Measurements from ENCODE around the gene HBD. TPM values are rescaled to one million over a fixed set of nuclear protein-coding genes. Genes with fewer than 3 reads are reported as not detected.

Gene HBD
- total and polyA plus RNA-seq, 2 experiments from 2014 or later: 2.8 TPM; not detected in 1

DNA sequence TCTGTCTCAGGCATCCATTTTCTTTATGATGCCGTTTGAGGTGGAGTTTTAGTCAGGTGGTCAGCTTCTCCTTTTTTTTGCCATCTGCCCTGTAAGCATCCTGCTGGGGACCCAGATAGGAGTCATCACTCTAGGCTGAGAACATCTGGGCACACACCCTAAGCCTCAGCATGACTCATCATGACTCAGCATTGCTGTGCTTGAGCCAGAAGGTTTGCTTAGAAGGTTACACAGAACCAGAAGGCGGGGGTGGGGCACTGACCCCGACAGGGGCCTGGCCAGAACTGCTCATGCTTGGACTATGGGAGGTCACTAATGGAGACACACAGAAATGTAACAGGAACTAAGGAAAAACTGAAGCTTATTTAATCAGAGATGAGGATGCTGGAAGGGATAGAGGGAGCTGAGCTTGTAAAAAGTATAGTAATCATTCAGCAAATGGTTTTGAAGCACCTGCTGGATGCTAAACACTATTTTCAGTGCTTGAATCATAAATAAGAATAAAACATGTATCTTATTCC lies 46.4 kb upstream of the HBD start:
- H3K27ac ChIP-seq: no peak overlapping the region
- H3K36me3 ChIP-seq: no peaks in the 10 kb centered on the region
- no peaks in the 10 kb centered on the region for H3K27me3 ChIP-seq
- no peaks in the 10 kb centered on the region for H3K9me3 ChIP-seq (ENCODE audit: low read depth)
- H3K4me1 ChIP-seq (ENCODE audit: low read depth): no peaks in the 10 kb centered on the region
- TF ChIP-seq, protein P1, sequence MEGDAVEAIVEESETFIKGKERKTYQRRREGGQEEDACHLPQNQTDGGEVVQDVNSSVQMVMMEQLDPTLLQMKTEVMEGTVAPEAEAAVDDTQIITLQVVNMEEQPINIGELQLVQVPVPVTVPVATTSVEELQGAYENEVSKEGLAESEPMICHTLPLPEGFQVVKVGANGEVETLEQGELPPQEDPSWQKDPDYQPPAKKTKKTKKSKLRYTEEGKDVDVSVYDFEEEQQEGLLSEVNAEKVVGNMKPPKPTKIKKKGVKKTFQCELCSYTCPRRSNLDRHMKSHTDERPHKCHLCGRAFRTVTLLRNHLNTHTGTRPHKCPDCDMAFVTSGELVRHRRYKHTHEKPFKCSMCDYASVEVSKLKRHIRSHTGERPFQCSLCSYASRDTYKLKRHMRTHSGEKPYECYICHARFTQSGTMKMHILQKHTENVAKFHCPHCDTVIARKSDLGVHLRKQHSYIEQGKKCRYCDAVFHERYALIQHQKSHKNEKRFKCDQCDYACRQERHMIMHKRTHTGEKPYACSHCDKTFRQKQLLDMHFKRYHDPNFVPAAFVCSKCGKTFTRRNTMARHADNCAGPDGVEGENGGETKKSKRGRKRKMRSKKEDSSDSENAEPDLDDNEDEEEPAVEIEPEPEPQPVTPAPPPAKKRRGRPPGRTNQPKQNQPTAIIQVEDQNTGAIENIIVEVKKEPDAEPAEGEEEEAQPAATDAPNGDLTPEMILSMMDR (IDR thresholded peaks at IDR 0.05; ENCODE audit: low read depth, low read length): no peak
- H3K4me3 ChIP-seq: no peak overlapping the region
- DNase-seq (ENCODE audit: low read depth in 1 of 2, low spot score in 1 of 2): peak; percentile 11 to 96

DNA sequence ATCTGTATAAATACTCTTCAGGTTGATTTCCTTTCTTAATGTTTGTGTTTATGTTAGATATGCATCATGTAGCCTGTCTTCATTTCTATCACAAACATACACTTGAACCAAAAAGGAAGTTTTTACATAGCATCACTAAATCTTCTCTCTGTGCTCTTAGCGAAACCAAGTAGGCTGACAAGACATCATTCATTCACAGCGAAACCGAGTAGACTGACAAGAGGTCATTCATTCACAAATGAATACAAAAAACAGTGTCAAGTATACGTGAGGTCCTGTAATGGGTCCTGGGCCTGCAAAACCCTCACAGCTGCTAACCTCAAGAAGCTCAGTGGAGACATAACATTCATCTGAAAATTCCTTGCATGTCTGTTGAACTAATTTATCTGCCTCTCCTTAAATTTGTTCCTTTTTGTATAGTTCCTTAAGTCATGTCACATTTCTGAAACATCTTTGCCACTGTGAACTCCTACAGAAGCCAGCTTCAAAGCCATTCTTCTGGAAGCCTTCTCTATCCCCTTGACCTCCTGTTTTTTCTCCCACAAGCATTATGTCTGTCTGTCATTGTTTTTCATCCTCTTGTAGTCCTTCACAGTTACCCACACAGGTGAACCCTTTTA lies 45.3 kb upstream of the HBD start:
- no peaks in the 10 kb centered on the region for H3K9me3 ChIP-seq (ENCODE audit: low read depth)
- no peak overlapping the region for H3K27ac ChIP-seq
- H3K27me3 ChIP-seq: no peaks in the 10 kb centered on the region
- DNase-seq (ENCODE audit: low read depth in 1 of 2, low spot score in 1 of 2): no peak
- H3K4me1 ChIP-seq (ENCODE audit: low read depth): no peaks in the 10 kb centered on the region
- TF ChIP-seq, protein P1 (IDR thresholded peaks at IDR 0.05; ENCODE audit: low read depth, low read length): no peak
- no peaks in the 10 kb centered on the region for H3K36me3 ChIP-seq
- no peak overlapping the region for H3K4me3 ChIP-seq

DNA sequence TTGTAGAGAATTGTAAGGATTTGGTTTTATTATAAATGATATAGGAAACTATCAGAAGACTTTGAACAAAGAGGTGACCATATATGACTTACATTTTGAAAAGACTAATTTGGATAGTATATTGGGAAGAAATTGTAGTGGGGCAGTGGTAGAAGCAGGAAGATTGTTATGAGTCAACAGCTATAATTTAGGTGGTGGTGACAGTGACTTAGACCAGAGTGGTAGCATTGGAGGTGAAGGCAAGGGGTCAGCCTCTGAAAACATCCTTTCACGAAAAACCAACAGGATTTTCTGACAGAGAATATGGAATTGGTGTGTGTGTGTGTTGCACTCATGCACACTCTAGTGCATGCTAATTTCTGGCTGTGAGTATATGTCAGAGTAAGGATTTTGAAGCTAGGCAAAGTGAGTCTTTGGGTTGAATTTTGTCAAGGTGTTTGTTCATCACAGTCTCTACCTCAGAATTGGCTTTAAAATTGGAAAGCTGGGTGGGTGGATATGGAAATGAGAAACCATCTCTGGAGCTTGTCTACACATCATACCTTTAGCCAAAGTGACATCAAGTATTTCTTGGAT lies 43.6 kb upstream of the HBD start:
- no peak overlapping the region for H3K4me3 ChIP-seq
- no peaks in the 10 kb centered on the region for H3K9me3 ChIP-seq (ENCODE audit: low read depth)
- H3K27me3 ChIP-seq: no peaks in the 10 kb centered on the region
- no peak for DNase-seq (ENCODE audit: low read depth in 1 of 2, low spot score in 1 of 2)
- TF ChIP-seq, protein P1 (IDR thresholded peaks at IDR 0.05; ENCODE audit: low read depth, low read length): no peak
- H3K4me1 ChIP-seq (ENCODE audit: low read depth): no peaks in the 10 kb centered on the region
- no peak overlapping the region for H3K27ac ChIP-seq
- H3K36me3 ChIP-seq: no peaks in the 10 kb centered on the region

DNA sequence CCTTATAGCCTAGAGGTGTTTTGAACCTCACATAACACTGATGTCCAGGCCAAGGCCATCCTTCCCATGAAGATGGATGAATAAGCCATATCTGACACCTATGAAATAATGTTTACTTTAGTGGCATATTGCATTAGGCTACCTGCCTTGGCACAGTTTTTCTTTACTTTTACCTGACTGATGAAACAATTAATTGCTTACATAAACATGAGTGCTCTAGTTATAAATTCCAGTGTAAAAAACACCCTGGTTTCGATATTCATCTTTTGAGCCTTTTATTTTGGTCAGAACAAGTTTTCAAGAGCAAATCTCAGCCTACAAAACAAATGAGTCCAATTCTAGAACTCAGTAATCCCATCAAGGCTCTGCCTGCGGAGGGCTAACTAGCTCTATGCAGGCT lies 42.4 kb upstream of the HBD start:
- no peak for DNase-seq (ENCODE audit: low read depth in 1 of 2, low spot score in 1 of 2)

DNA sequence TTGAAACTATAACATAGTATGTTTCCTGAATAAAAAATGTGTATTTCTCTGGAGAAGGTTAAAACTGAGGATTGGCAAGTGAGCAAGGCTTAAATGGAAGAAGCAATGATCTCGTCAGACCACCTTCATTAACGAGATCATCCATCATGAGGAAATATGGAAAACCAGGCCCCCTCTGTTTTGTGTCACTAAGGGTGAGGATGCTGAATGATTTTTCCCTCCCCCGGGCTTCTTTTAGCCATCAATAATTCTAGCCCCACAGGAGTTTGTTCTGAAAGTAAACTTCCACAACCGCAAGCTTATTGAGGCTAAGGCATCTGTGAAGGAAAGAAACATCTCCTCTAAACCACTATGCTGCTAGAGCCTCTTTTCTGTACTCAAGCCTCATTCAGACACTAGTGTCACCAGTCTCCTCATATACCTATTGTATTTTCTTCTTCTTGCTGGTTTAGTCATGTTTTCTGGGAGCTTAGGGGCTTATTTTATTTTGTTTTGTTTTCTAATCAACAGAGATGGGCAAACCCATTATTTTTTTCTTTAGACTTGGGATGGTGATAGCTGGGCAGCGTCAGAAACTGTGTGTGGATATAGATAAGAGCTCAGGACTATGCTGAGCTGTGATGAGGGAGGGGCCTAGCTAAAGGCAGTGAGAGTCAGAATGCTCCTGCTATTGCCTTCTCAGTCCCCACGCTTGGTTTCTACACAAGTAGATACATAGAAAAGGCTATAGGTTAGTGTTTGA lies 41.3 kb upstream of the HBD start:
- H3K27me3 ChIP-seq: no peaks in the 10 kb centered on the region
- no peaks in the 10 kb centered on the region for H3K4me1 ChIP-seq (ENCODE audit: low read depth)
- H3K27ac ChIP-seq: no peak overlapping the region
- no peak overlapping the region for H3K4me3 ChIP-seq
- H3K9me3 ChIP-seq (ENCODE audit: low read depth): no peaks in the 10 kb centered on the region
- TF ChIP-seq, protein P1 (IDR thresholded peaks at IDR 0.05; ENCODE audit: low read depth, low read length): no peak
- DNase-seq (ENCODE audit: low read depth in 1 of 2, low spot score in 1 of 2): peak; percentile 9 to 42
- no peaks in the 10 kb centered on the region for H3K36me3 ChIP-seq

More for the DNA sequence above, 42.4 kb upstream of the HBD start:
- Histone ChIP-seq H3K36me3 (no peaks in the 10 kb centered on the region), H3K27me3 (no peaks in the 10 kb centered on the region), H3K27ac (no peak overlapping the region), H3K4me3 (no peak overlapping the region), H3K4me1 (ENCODE audit: low read depth) (no peaks in the 10 kb centered on the region), H3K9me3 (ENCODE audit: low read depth) (no peaks in the 10 kb centered on the region)
- TF ChIP-seq, protein P1 (IDR thresholded peaks at IDR 0.05; ENCODE audit: low read depth, low read length): no peak

All from cardiac muscle cell (in vitro differentiated cells and primary cell).